NCI-H146 (cell line): ENCODE measurements around the gene SPOPL.
"Not testable (repeated sequence)": the region's sequence is repeated elsewhere in the genome, so short reads cannot be mapped to it uniquely, and the experiment has no call there.

Source experiments
- DNase-seq: peaks from one replicate; lab custom pipeline; 2025; lab: John Stamatoyannopoulos, UW

The SPOPL gene

GRCh38 chr2:138501425-138502254 lies at the start of gene SPOPL:
Gene SPOPL (plus strand): TSS chr2:138501770. CDS start chr2:138550217, 48,447 bp downstream.
- DNase-seq = peak; percentile 94

- DNase-seq = no peak
Measured at GRCh38 chr2:138452324-138452723, 49.2 kb upstream of the SPOPL start.

GRCh38 chr2:138453815-138454214 lies 47.8 kb upstream of the SPOPL start:
- no peak for DNase-seq

- no peak for DNase-seq
Measured at GRCh38 chr2:138454761-138455160, 46.8 kb upstream of the SPOPL start.

- no peak for DNase-seq
Measured at GRCh38 chr2:138455275-138455674, 46.3 kb upstream of the SPOPL start.

GRCh38 chr2:138455691-138456090 lies 45.9 kb upstream of the SPOPL start:
- DNase-seq = peak; percentile 69

- not testable (repeated sequence) for DNase-seq
Measured at GRCh38 chr2:138462689-138463088, 38.9 kb upstream of the SPOPL start.

GRCh38 chr2:138468617-138469016 lies 33.0 kb upstream of the SPOPL start:
- DNase-seq = no peak

- no peak for DNase-seq
Measured at GRCh38 chr2:138469411-138469810, 32.2 kb upstream of the SPOPL start.

- DNase-seq = no peak
Measured at GRCh38 chr2:138470941-138471340, 30.6 kb upstream of the SPOPL start.

GRCh38 chr2:138474100-138474825 lies 27.3 kb upstream of the SPOPL start:
- no peak for DNase-seq

GRCh38 chr2:138475277-138475776 lies 26.2 kb upstream of the SPOPL start:
- no peak for DNase-seq

- no peak for DNase-seq
Measured at GRCh38 chr2:138476186-138476585, 25.4 kb upstream of the SPOPL start.

GRCh38 chr2:138476940-138477339 lies 24.6 kb upstream of the SPOPL start:
- DNase-seq = peak; percentile 6

- not testable (repeated sequence) for DNase-seq
Measured at GRCh38 chr2:138482796-138483195, 18.8 kb upstream of the SPOPL start.

GRCh38 chr2:138485019-138485418 lies 16.6 kb upstream of the SPOPL start:
- no peak for DNase-seq

- no peak for DNase-seq
Measured at GRCh38 chr2:138486363-138487198, 15.0 kb upstream of the SPOPL start.

GRCh38 chr2:138490673-138491494 lies 10.7 kb upstream of the SPOPL start:
- no peak for DNase-seq

- no peak for DNase-seq
Measured at GRCh38 chr2:138491495-138491862, 10.1 kb upstream of the SPOPL start.

GRCh38 chr2:138492160-138492559 lies 9.4 kb upstream of the SPOPL start:
- no peak for DNase-seq

GRCh38 chr2:138493334-138493733 lies 8.2 kb upstream of the SPOPL start:
- DNase-seq = peak; percentile 23
